Endothelial cell (in vitro differentiated cells): ENCODE measurements around the gene TPSG1. TPM values are rescaled to one million over a fixed set of nuclear protein-coding genes. Genes with fewer than 3 reads are reported as not detected.

ENCODE experiments used
- DNase-seq: peaks from one replicate; pipeline ENCODE4 v3.0.0; 2021; ENCODE audit warnings: low spot score
- H3K27ac Mint-ChIP-seq: one replicate; pipeline ENCODE4 v1.8.0; 2021; ENCODE audit warnings: mixed read lengths, inconsistent platforms; ENCODE audit not compliant: unreplicated experiment
- H3K27me3 Mint-ChIP-seq: one replicate; pipeline ENCODE4 v1.8.0; 2021; ENCODE audit warnings: mild to moderate bottlenecking, moderate library complexity, mixed read lengths, inconsistent platforms; ENCODE audit not compliant: unreplicated experiment
- H3K36me3 Mint-ChIP-seq: one replicate; pipeline ENCODE4 v1.8.0; 2021; ENCODE audit warnings: mild to moderate bottlenecking, low read depth, mixed read lengths, inconsistent platforms; ENCODE audit not compliant: unreplicated experiment
- H3K4me1 Mint-ChIP-seq: one replicate; pipeline ENCODE4 v1.8.0; 2021; ENCODE audit warnings: mild to moderate bottlenecking, mixed read lengths, inconsistent platforms; ENCODE audit not compliant: unreplicated experiment
- H3K4me3 Mint-ChIP-seq: one replicate; pipeline ENCODE4 v1.8.0; 2021; ENCODE audit warnings: mild to moderate bottlenecking, mixed read lengths, inconsistent platforms; ENCODE audit not compliant: unreplicated experiment
- H3K9me3 Mint-ChIP-seq: one replicate; pipeline ENCODE4 v1.8.0; 2021; ENCODE audit warnings: mixed read lengths, inconsistent platforms; ENCODE audit not compliant: unreplicated experiment
- CTCF ChIP-seq: fragments of 200-600 bp; sonication (generic); IDR thresholded peaks from one replicate; pipeline ENCODE4 v1.5.0; 2021; ENCODE audit warnings: antibody characterized with exemption; ENCODE audit not compliant: unreplicated experiment
- total RNA-seq: library from RNA; stranded (reverse); fragmentation: NEBNext Ultra II Directional; extraction: Animal tissue kit (Norgen Biotek cat#: 25700); gene quantifications from one replicate; pipeline ENCODE4 v1.2.1, GENCODE V29; 2021; ENCODE audit not compliant: unreplicated experiment

TPSG1 gene
- total RNA-seq, 1 donor from 2014 or later = not detected

GRCh38 chr16:1220841-1221627 is 4.0 kb downstream of the TPSG1 start:
- H3K27ac Mint-ChIP-seq = no peak overlapping the region
- no peak for DNase-seq
- TF ChIP-seq CTCF = no peak
- H3K4me1 Mint-ChIP-seq = no peaks in the 10 kb centered on the region
- H3K27me3 Mint-ChIP-seq = peaks cover 7% of the 10 kb centered on the region
- H3K9me3 Mint-ChIP-seq = no peaks in the 10 kb centered on the region
- no peaks in the 10 kb centered on the region for H3K36me3 Mint-ChIP-seq
- H3K4me3 Mint-ChIP-seq = peak overlapping the region; percentile 38

GRCh38 chr16:1220098-1220728 is 4.9 kb downstream of the TPSG1 start:
- DNase-seq = no peak
- H3K36me3 Mint-ChIP-seq = no peaks in the 10 kb centered on the region
- TF ChIP-seq CTCF = no peak
- H3K4me3 Mint-ChIP-seq = no peak overlapping the region
- H3K4me1 Mint-ChIP-seq = no peaks in the 10 kb centered on the region
- H3K27ac Mint-ChIP-seq = no peak overlapping the region
- H3K9me3 Mint-ChIP-seq = no peaks in the 10 kb centered on the region
- H3K27me3 Mint-ChIP-seq = peaks cover 3% of the 10 kb centered on the region

- Mint-ChIP-seq H3K27me3 (peaks cover 3% of the 10 kb centered on the region), H3K9me3 (no peaks in the 10 kb centered on the region), H3K36me3 (no peaks in the 10 kb centered on the region), H3K4me1 (no peaks in the 10 kb centered on the region), H3K4me3 (no peak overlapping the region), H3K27ac (no peak overlapping the region)
- DNase-seq = no peak
- TF ChIP-seq CTCF = no peak
Measured at GRCh38 chr16:1218930-1219611, 6.0 kb downstream of the TPSG1 start.

GRCh38 chr16:1218061-1218929 is 6.8 kb downstream of the TPSG1 start:
- H3K36me3 Mint-ChIP-seq = no peaks in the 10 kb centered on the region
- no peaks in the 10 kb centered on the region for H3K9me3 Mint-ChIP-seq
- no peaks in the 10 kb centered on the region for H3K4me1 Mint-ChIP-seq
- TF ChIP-seq CTCF = no peak
- H3K27ac Mint-ChIP-seq = no peak overlapping the region
- H3K27me3 Mint-ChIP-seq = no peaks in the 10 kb centered on the region
- H3K4me3 Mint-ChIP-seq = no peak overlapping the region
- no peak for DNase-seq
